Activated T-cell treated with anti-CD3 and anti-CD28 coated beads for 4 hours (primary cell): ENCODE measurements around the gene CYB561D2.

ENCODE experiments used
- DNase-seq: peaks from one replicate; pipeline ENCODE4 v3.0.0-alpha.2; 2020

Gene CYB561D2

DNA sequence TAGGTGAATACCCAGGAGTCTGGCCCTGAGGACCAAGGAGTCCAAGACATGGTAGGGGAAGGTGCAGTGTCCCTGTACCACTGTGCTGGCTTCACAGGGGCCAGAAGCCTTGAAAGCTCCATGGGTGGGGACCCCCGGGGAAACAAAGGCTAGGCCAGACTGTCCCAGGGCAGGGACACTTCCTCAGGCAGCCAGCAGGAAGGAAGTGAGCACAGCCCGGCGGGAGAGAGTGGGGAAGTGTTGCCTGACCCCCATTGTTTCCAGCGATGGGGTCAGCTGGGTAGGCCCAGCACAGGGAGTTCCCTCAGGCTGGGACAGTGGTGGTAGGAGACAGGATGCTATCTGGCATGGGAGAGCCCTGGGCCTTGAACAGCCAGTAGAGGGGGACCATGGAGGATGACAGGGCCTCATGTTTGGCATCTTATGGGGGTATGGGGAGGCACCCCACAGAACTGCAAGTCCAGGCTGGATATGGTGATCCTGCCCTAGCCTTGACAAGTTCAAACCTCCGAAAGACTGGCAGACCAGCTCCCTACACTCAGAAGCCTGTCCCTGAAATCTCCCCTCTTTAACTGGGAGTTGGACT is 27.0 kb upstream of the CYB561D2 start:
- no peak for DNase-seq

DNA sequence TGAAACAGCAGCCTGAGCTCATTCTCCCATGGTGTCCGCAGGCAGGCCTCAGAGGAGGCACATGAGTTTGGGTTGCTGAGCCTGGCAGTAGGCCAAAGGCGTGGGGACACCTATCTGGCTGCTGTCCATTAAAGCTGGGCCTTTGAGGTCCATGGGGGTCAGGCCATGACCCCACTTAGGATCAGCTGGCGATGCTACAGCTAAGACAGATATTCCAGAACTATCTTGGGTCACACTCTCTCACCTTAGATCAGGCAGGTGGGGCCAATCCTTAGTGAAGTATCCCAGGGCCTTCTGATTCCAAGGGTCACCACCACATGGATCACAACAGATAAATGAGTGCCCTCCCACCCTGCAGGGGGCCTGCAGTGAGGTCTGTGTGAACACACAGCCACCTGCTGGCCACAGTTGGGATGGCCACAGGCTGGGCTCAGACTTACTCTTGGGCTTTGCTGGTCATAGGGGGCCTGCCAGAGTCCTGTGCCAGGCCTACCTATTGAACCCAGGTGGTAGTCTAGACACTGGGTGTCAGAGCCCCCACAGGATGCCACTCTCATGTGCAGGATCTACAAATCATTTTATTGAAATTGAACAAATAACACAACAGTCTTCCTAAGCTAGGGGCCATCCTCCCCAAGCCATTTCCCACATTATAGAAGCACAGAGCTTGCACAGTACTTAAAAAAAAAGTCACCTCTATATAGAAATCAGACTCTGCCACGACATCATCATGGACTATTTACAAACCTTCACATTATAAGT is 26.1 kb upstream of the CYB561D2 start:
- peak; percentile 44 for DNase-seq

DNA sequence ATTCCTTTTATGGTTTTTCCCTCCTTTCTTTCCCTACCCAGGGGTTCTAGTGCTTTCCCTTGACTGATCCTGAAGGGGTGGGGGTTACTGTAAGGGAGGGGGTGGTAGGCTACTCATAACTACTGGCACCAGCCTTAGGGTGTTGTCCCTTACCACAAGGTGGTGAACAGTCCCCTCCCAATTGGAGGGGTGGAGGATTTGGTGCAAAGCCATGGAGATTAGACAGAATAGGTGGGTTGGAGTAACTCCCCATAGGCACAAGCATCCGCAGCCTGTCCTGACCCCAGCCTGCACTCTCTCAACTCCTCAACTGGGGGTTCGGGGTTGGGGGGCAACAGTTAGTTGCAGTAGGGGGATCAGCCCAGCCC is 25.6 kb upstream of the CYB561D2 start:
- no peak for DNase-seq

DNA sequence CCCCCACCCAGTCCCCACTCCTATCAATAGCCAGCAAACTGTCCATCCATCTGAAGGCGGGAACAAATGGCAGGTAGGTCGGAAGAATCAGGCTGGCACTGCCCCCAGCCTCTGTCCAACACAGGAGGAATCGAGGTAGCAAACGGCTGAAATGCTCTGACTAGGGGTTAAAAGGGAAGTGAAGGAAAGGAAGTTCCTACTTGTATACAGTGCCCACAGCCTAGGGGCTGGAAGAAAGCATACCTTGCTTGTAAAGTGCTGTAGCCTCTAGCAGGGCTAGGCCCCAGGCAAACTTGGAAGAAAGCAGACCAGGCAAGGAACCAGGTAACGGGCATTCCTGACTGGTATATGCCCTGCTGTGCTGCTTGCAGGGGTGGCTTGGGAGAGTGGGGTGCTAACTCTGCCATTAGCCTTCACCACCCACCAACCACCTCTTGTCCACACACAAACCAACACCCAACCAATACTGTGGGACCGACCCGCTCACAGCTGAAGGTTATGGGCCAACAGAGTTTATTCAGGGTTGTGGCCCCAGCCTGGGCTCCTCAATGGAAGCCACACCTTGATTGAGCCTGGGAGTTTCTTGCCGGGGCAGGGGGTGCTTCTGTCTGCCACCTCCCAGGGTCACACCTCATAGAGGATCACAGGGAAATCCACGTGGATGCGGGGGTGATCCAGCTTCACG is 25.0 kb upstream of the CYB561D2 start:
- no peak for DNase-seq

- no peak for DNase-seq
Measured at GRCh38 chr3:50326182-50326541, 24.5 kb upstream of the CYB561D2 start.

- DNase-seq = no peak
Measured at GRCh38 chr3:50327129-50327528, 23.5 kb upstream of the CYB561D2 start.

DNA sequence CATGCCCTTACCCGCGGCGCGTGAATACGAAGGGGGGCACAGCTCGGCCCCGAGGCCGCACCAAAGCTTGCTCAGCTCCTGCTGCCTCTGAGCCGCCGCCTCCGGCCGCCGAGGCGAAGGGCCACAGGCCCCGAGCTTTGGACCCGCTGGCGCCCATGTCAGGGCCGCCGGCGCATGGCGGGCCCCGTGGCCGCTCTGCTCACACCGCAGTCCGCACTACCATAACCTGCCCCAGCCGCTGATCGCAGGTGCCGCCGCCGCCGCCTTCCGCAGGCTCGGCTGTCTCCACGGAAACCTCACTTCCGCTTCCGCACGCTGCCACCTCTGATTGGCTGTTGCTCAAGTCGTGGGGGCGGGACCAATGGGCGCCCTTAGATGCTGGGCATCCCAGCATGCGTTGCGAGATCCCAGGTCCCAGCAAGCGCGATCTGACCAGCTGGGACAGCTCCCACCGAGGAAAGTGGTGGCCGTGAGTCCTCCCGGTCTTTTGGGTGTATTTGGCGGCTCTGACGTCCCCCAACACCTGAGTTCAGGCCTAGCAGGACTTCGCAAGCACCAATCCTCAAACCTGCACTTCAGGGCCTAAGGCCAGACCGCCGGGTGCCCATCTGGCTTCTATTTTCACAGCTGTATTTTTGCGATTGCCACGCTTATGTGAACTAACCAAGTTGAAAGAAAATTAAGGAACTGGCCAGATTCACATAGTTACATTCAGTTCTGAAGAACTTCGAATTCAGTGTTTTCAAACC is 22.5 kb upstream of the CYB561D2 start, which contains the start of gene TUSC2:
Gene TUSC2, minus strand, starts transcription at position 281 of the 749 bp plus-strand sequence. Its CDS starts 124 bp downstream, at position 157.
- peak; percentile 93 for DNase-seq

GRCh38 chr3:50330330-50330729 is 20.3 kb upstream of the CYB561D2 start:
- no peak for DNase-seq

GRCh38 chr3:50331364-50331907 is 19.2 kb upstream of the CYB561D2 start:
- DNase-seq = no peak

DNA sequence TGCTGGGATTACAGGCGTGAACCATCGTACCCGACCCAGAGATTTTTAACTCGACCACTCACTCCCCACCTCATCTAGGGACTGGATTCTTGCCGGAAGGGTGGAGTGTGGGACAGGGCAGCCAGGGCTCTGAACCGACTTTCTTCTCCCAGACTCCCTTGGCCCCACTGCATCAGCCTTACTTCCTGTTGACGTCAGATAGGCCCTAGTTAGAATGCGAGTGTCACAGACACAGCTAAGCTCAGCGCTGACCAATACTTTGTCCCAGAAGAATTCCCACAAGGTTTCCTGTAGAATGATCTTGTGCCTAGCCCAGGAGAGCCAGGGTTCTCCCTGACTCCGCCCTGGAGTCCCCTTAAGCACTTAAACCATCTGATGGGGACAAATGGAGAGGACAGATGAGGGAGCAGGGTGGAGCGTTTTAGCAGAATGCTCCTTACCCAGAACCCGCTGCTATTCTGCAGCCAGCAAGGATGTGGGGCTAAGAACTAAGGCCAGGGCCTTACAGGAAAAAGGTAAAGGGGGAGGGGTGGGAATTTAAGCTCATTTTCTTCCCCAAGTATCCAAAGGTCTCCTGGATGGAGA is 16.8 kb upstream of the CYB561D2 start:
- no peak for DNase-seq

DNA sequence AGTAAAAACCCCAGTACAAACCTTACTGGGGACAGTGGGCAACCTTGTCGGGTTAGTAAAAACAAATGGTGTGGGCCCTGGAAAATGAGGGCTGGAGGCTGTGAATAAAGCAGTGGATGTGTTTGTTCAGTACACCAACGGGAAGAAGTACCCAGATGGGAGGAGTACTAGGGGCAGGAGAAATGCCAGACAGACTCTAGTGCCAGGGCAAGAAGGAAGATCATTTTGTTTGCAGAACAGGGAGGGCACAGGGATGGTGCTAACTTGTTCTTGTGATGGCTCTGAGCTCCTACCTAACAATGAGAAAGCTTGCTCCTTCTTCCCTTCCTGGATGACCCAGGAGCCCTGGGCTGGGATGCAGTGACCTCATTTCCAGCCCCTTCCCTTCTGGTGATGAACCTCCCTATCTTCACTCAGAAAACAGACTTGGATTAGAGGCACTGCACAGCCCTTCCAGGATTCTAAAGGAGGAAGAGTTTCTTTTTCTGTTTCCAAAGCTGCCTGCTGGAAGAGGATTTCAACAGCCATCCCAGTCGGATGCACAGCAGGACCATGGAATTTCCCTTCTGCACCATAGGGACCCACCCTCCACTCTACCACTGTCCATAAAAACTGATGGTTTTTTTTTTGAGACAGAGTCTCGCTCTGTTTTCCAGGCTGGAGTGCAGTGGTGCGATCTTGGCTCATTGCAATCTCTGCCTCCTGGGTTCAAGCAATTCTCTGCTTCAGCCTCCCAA is 16.2 kb upstream of the CYB561D2 start:
- DNase-seq = no peak

DNA sequence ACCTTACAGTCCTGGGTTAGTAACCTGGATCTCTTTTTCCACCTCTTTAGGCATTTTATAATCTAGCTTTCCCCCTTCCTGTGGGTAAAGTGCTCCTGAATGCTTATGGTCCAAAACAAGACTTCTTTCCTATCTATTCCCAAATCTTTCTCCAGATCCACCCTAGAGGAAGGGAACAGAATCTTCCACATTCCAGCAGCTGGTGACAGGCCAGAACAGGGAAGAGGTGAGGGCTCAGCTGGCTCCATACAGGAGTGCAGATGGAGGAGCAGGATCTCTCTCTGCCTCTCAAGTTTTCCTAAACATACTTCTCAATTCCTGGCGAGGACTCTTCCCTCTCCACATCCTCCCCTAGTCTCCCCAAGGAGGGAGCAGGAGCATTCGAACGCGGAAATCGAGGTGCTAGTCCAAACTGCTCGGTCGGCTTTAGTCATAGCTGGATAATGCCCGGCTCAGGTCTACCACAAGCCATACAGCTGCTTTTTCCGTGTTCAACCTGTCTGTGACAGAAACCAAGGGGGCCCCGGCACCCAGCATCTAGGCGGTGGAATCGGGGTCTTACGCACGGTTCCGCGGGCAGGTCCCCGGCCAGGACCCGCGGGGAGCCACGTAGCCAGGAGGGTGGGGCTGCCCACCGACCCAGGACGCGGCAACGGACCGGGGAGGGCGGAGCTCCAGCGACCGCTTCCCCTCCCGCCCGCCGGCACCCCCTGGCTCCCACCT is 14.0 kb upstream of the CYB561D2 start:
- peak; percentile 32 for DNase-seq

- peak; percentile 87 for DNase-seq
Measured at GRCh38 chr3:50337175-50337861, 13.3 kb upstream of the CYB561D2 start.

DNA sequence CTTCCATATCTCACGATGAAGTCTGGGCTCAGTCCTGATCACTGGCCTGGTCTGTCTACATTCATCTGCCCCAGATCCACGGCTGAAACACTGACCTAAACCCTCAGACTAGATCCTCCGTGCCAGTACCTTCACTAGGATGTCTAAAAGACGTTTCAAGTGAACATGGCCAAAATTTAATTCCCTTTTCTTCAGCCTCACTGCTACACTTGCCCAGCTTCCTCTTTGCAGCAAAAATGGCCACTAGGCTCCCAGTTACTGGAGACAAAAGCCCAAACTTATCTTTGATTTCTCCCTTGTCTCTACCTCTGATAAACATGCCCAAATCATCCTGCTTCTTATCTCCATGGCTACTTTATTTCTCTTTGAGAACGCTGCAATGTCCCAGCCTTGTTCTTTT is 11.7 kb upstream of the CYB561D2 start:
- no peak for DNase-seq

DNA sequence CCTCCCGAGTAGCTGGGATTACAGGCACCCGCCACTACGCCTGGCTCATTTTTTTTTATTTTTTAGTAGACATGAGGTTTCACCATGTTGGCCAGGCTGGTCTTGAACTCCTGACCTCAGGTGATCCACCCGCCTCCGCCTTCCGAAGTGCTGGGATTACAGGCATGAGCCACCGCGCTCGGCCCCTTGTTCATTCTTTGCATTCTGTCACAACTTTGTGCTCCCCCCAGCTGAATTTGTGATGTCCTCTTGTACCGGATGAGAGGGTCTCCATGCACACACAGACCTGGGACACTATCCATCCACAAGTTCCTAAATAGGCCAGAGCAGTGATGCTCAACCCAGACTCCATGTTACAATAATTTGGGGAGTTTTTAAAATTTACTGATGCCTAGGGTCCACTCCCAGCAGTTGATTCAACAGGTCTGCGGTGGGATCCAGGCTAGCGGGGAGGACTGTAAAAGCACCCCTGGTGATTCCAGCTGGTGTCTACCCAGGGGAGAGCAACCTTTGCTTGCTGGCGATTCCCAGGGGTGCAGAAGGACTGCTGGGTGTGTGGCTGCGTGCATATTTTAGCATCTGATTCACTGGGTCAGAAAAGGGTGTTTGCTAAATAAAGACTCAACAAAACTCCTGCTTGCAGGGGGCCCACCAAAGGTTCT is 11.0 kb upstream of the CYB561D2 start:
- DNase-seq = no peak

DNA sequence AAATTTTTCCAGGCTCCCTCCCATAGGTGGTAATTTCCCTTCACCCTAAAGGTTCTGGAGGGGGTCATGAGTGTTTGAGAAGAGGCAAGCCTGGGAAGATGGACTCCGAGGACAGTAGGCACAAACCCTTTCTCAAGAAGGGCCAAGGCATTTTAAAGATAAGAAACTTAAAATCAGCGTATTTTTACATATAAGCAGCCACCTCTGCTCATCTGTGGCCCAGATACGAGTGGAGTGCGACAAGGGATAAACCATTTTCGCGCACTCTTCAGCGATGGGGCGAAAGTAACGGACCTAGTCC is 10.6 kb upstream of the CYB561D2 start:
- DNase-seq = no peak

GRCh38 chr3:50340448-50341329 is 10.0 kb upstream of the CYB561D2 start, which contains the start of gene RASSF1:
TSS of gene RASSF1 (minus strand) at chr3:50340836. CDS start at chr3:50340805, 31 bp downstream.
- peak; percentile 46 for DNase-seq

GRCh38 chr3:50341537-50341936 is 9.1 kb upstream of the CYB561D2 start:
- DNase-seq = no peak

GRCh38 chr3:50341996-50342650 is 8.5 kb upstream of the CYB561D2 start:
- no peak for DNase-seq
